G401.6 (cell line): ENCODE data around the gene PRKAG2.
"Not testable (repeated sequence)": the region's sequence is repeated elsewhere in the genome, so short reads cannot be mapped to it uniquely, and the experiment has no call there.

Experiments
- FAIRE-seq: peaks from 2 replicates; lab custom pipeline; 2012; peaks lifted over from hg19 to GRCh38; lab: Jason Lieb, UNC

Gene PRKAG2

GRCh38 chr7:151876899-151877777 is at the start of gene PRKAG2:
Gene PRKAG2 (minus strand): TSS chr7:151877115. CDS start chr7:151876620, 495 bp downstream.
- FAIRE-seq: no peak

- no peak for FAIRE-seq
Measured at GRCh38 chr7:151926336-151926712, 49.4 kb upstream of the PRKAG2 start.

GRCh38 chr7:151925446-151926335 is 48.8 kb upstream of the PRKAG2 start:
- FAIRE-seq: no peak

GRCh38 chr7:151924508-151924907 is 47.6 kb upstream of the PRKAG2 start:
- no peak for FAIRE-seq

GRCh38 chr7:151924001-151924400 is 47.1 kb upstream of the PRKAG2 start:
- FAIRE-seq: no peak

- FAIRE-seq: no peak
Measured at GRCh38 chr7:151923097-151923876, 46.4 kb upstream of the PRKAG2 start.

- no peak for FAIRE-seq
Measured at GRCh38 chr7:151921451-151921850, 44.5 kb upstream of the PRKAG2 start.

GRCh38 chr7:151920488-151920887 is 43.6 kb upstream of the PRKAG2 start:
- FAIRE-seq: no peak

- FAIRE-seq: no peak
Measured at GRCh38 chr7:151919595-151919994, 42.7 kb upstream of the PRKAG2 start.

GRCh38 chr7:151918510-151918843 is 41.6 kb upstream of the PRKAG2 start:
- FAIRE-seq: no peak

GRCh38 chr7:151917791-151918509 is 41.0 kb upstream of the PRKAG2 start:
- FAIRE-seq: no peak

- no peak for FAIRE-seq
Measured at GRCh38 chr7:151914051-151914450, 37.1 kb upstream of the PRKAG2 start.

GRCh38 chr7:151910655-151911054 is 33.7 kb upstream of the PRKAG2 start:
- FAIRE-seq: not testable (repeated sequence)

GRCh38 chr7:151907115-151907514 is 30.2 kb upstream of the PRKAG2 start:
- not testable (repeated sequence) for FAIRE-seq

GRCh38 chr7:151905766-151906165 is 28.9 kb upstream of the PRKAG2 start:
- FAIRE-seq: no peak

- FAIRE-seq: no peak
Measured at GRCh38 chr7:151905353-151905752, 28.4 kb upstream of the PRKAG2 start.

GRCh38 chr7:151904270-151904669 is 27.4 kb upstream of the PRKAG2 start:
- FAIRE-seq: no peak

GRCh38 chr7:151903249-151904032 is 26.5 kb upstream of the PRKAG2 start:
- no peak for FAIRE-seq

GRCh38 chr7:151902311-151902710 is 25.4 kb upstream of the PRKAG2 start:
- FAIRE-seq: no peak

- FAIRE-seq: no peak
Measured at GRCh38 chr7:151901828-151902227, 24.9 kb upstream of the PRKAG2 start.
